HepG2 (cell line): ENCODE results near the gene CENPB. TPM values are rescaled to one million over a fixed set of nuclear protein-coding genes. Genes with fewer than 3 reads are reported as not detected.

ENCODE experiments used
- ATAC-seq: fragments of 200-7000 bp; cut with Tn5 transposase; 3 replicates; pipeline ENCODE4 v1.9.1; 2020; ENCODE audit warnings: mild to moderate bottlenecking, moderate library complexity
- BruUV-seq: library from RNA; stranded (reverse); fragments of 400-500 nt; replicated peaks from 2 replicates; lab custom pipeline; 2021; lab: Mats Ljungman, UMichigan
- CTCF ChIA-PET: fragments of 300-600 bp; formaldehyde crosslinking; extraction: SDS; loops from one replicate; lab custom pipeline; 2021; ENCODE audit warnings: low total read pairs, inconsistent platforms, low intra/inter-chr PET ratio; lab: Yijun Ruan, JAX
- POLR2A ChIA-PET: fragments of 350-600 bp; sonication (Branson Sonifier 250); formaldehyde crosslinking; loops from one replicate; lab custom pipeline; 2020; ENCODE audit warnings: antibody characterized with exemption, inconsistent platforms; lab: Yijun Ruan, JAX
- DNase-seq: peaks from one replicate; pipeline ENCODE4 v3.0.0-alpha.2; 2015; ENCODE audit warnings: low spot score
- FAIRE-seq: peaks from 3 replicates; lab custom pipeline; 2011; peaks lifted over from hg19 to GRCh38; lab: Jason Lieb, UNC
- H2AFZ ChIP-seq: one replicate; pipeline ENCODE4 v1.6.1; 2011; ENCODE audit warnings: low read length, inconsistent platforms
- H3K27ac ChIP-seq: fragments of 300-600 bp; 3 replicates; pipeline ENCODE4 v1.8.0; 2011; ENCODE audit warnings: mixed run types, mild to moderate bottlenecking, mixed read lengths, low read length, inconsistent platforms; ENCODE audit not compliant: insufficient read depth; ENCODE audit errors: extremely low read length
- H3K27me3 ChIP-seq, 2 experiments: fragments of 200-600 bp in 1 of 2; 2 replicates in 1 of 2; 3 replicates in 1 of 2; pipeline versions ENCODE4 v1.6.0 to v1.8.0; 2011; ENCODE audit warnings: low read length in 2 of 2, mild to moderate bottlenecking in 2 of 2, moderate library complexity in 2 of 2, inconsistent platforms in 1 of 2; ENCODE audit not compliant: insufficient read depth in 2 of 2, control insufficient read depth in 1 of 2
- H3K36me3 ChIP-seq, 2 experiments: fragments of 200-600 bp in 1 of 2; replicated peaks in 1 of 2; 2 replicates in 1 of 2; 3 replicates in 1 of 2; pipeline versions ENCODE4 v1.5.1 to v1.8.0; 2011; ENCODE audit warnings: low read length in 2 of 2, inconsistent platforms in 1 of 2; ENCODE audit not compliant: insufficient read depth in 2 of 2, control insufficient read depth in 1 of 2
- H3K4me1 ChIP-seq: 2 replicates; pipeline ENCODE4 v1.5.1; 2012; ENCODE audit warnings: low read length, inconsistent platforms; ENCODE audit not compliant: insufficient read depth
- H3K4me2 ChIP-seq: 2 replicates; pipeline ENCODE4 v1.6.0; 2011; ENCODE audit warnings: low read depth, low read length, inconsistent platforms
- H3K4me3 ChIP-seq, 3 experiments: fragments of 200-600 bp in 1 of 3; sonication (generic), shearing (Covaris generic) in 1 of 3; replicated peaks in 1 of 3; 2 replicates each; pipeline ENCODE4 v1.5.1; 2011 to 2016; ENCODE audit warnings: low read length in 3 of 3, inconsistent platforms in 2 of 3, low read depth in 2 of 3, mild to moderate bottlenecking in 2 of 3, control low read depth in 1 of 3, mixed read lengths in 1 of 3; ENCODE audit not compliant: insufficient read depth in 1 of 3
- H3K79me2 ChIP-seq: one replicate; pipeline ENCODE4 v1.6.1; 2011; ENCODE audit warnings: low read length, inconsistent platforms; ENCODE audit not compliant: insufficient read depth
- H3K9ac ChIP-seq: 2 replicates; pipeline ENCODE4 v1.6.0; 2011; ENCODE audit warnings: mild to moderate bottlenecking, low read depth, low read length, inconsistent platforms; ENCODE audit not compliant: insufficient read depth
- H3K9me3 ChIP-seq: 2 replicates; pipeline ENCODE4 v1.5.1; 2012; ENCODE audit warnings: mild to moderate bottlenecking, low read length
- H4K20me1 ChIP-seq: 2 replicates; pipeline ENCODE4 v1.6.0; 2011; ENCODE audit warnings: inconsistent platforms, mild to moderate bottlenecking, low read length, moderate library complexity; ENCODE audit not compliant: insufficient read depth
- CREB3 ChIP-seq: sonication (generic); formaldehyde crosslinking; IDR thresholded peaks from 2 replicates; pipeline ENCODE4 v1.5.0; 2020; ENCODE audit warnings: missing genetic modification reagents
- FOXK1 ChIP-seq: sonication (generic); formaldehyde crosslinking; IDR thresholded peaks from 2 replicates; pipeline ENCODE4 v1.4.0; 2020; ENCODE audit warnings: low read depth, missing genetic modification reagents, borderline replicate concordance
- FOXP1 ChIP-seq, 2 experiments: fragments of 450-650 bp in 1 of 2; IDR thresholded peaks; 2 replicates each; pipeline ENCODE4 v1.6.1; 2017 to 2018; ENCODE audit warnings: antibody characterized with exemption in 1 of 2
- JUNB ChIP-seq: sonication (generic); formaldehyde crosslinking; IDR thresholded peaks from 2 replicates; pipeline ENCODE4 v1.8.0; 2022; ENCODE audit warnings: missing genetic modification reagents, mild to moderate bottlenecking, borderline replicate concordance
- KAT7 ChIP-seq: IDR thresholded peaks from 2 replicates; pipeline ENCODE4 v1.6.1; 2018; ENCODE audit warnings: borderline replicate concordance, missing compliant biosample characterization
- MNT ChIP-seq: fragments of 450-650 bp; IDR thresholded peaks from 2 replicates; pipeline ENCODE4 v1.6.1; 2016
- PRPF4 ChIP-seq: fragments of 200-400 bp; formaldehyde crosslinking; IDR thresholded peaks from 2 replicates; pipeline ENCODE4 v1.6.1; 2016; ENCODE audit warnings: low read length, low read depth; ENCODE audit not compliant: poor library complexity, severe bottlenecking
- TEAD2 ChIP-seq: sonication (generic); formaldehyde crosslinking; IDR thresholded peaks from 2 replicates; pipeline ENCODE4 v1.9.0; 2021; ENCODE audit warnings: missing genetic modification reagents
- ZBTB39 ChIP-seq: sonication (generic); formaldehyde crosslinking; IDR thresholded peaks from 2 replicates; pipeline ENCODE4 v1.5.0; 2020; ENCODE audit warnings: missing genetic modification reagents
- ZFP36 ChIP-seq: fragments of 150-350 bp; IDR thresholded peaks from 2 replicates; pipeline ENCODE4 v1.6.1; 2018; ENCODE audit warnings: borderline replicate concordance, low read length, low read depth; ENCODE audit not compliant: partially characterized antibody
- ZNF589 ChIP-seq: sonication (generic); formaldehyde crosslinking; conservative IDR thresholded peaks from 2 replicates; pipeline ENCODE4 v1.8.0; 2022; ENCODE audit warnings: mild to moderate bottlenecking, moderate library complexity, missing genetic modification reagents
- ZNF841 ChIP-seq: sonication (generic); formaldehyde crosslinking; IDR thresholded peaks from 2 replicates; pipeline ENCODE4 v1.8.1; 2023; ENCODE audit warnings: missing genetic modification reagents, borderline replicate concordance
- WGBS: methylation state at CpG from one replicate; pipeline ENCODE4 v1.1.6; 2017; ENCODE audit warnings: low lambda C conversion rate; 5-methylcytosine and 5-hydroxymethylcytosine counted together
- in situ Hi-C: cut with HindIII; loops from 2 replicates; pipeline ENCODE4 v1.10.0; 2017; ENCODE audit warnings: low pct_unique_long_range_greater_than_20kb; ENCODE audit not compliant: extremely low pct_ligation_motif_present
- intact Hi-C: fragments of 100-400 bp; cut with micrococcal nuclease; formaldehyde crosslinking; loops from one replicate; pipeline ENCODE4 v1.10.0; 2022; ENCODE audit not compliant: unreplicated experiment
- polyA plus RNA-seq, 8 experiments: library from polyadenylated mRNA; depleted of rRNA in 3 of 8; stranded (reverse) in 7 of 8; unstranded in 1 of 8; fragments of >200 nt; fragmentation: Illumina TruSeq in 4 of 8; extraction: Trizol in 4 of 8; gene quantifications; 2 replicates each; pipeline versions ENCODE4 v1.2.1 to v1.2.3, GENCODE V29; 2011 to 2016; ENCODE audit warnings: low read depth in 4 of 8, missing spikeins in 1 of 8, mixed read lengths in 1 of 8; ENCODE audit not compliant: insufficient read depth in 1 of 8
- total RNA-seq, 5 experiments: library from RNA; depleted of rRNA; stranded (reverse); fragments of >200 nt; fragmentation: Illumina TruSeq; extraction: Trizol; gene quantifications; 2 replicates each; pipeline ENCODE4 v1.2.3, GENCODE V29; 2016; ENCODE audit warnings: low read depth in 1 of 5

CENPB gene
- total and polyA plus RNA-seq, 2 of the 13 experiments (the other 11 are each of a cell fraction or from before 2014, with no cell fraction given), result 10.4 to 54.5 TPM

- peaks cover 2% of the 10 kb centered on the region for H3K79me2 ChIP-seq
- no peak for TF ChIP-seq FOXP1 (IDR thresholded peaks at IDR 0.05)
- TF ChIP-seq FOXP1 (CRISPR knock-in tag; IDR thresholded peaks at IDR 0.05), result no peak
- no peak for TF ChIP-seq MNT
- no peak for TF ChIP-seq ZNF841 (CRISPR knock-in tag)
- TF ChIP-seq JUNB (CRISPR knock-in tag), result no peak
- TF ChIP-seq KAT7 (CRISPR knock-in tag), result no peak
- no peak for TF ChIP-seq ZBTB39 (CRISPR knock-in tag)
- TF ChIP-seq PRPF4, result no peak
- TF ChIP-seq FOXK1 (CRISPR knock-in tag), result no peak
- TF ChIP-seq ZFP36, result no peak
- no peak for TF ChIP-seq CREB3 (CRISPR knock-in tag)
- no peak for TF ChIP-seq ZNF589 (CRISPR knock-in tag)
- no peak for TF ChIP-seq TEAD2 (CRISPR knock-in tag)
- TF ChIP-seq, all 625 proteins: peak for 0
- no TSS peak for BruUV-seq
- intact Hi-C loops (no loop called here), in situ Hi-C loops (no loop called here)
- no peak overlapping the region for H3K9ac ChIP-seq
- no peak overlapping the region for H3K4me3 ChIP-seq
- no peak overlapping the region for H3K27ac ChIP-seq
- DNase-seq (no peak), FAIRE-seq (no peak), ATAC-seq (no peak)
- H3K4me2 ChIP-seq, result no peak overlapping the region
- ChIA-PET POLR2A (interaction anchor here (1.6 kb wide), 1 partner anchor 10 kb away, joined by 10 read pairs; the partner anchor contains the start of gene ADISSP), CTCF (no interaction called here)
- no peaks in the 10 kb centered on the region for H3K27me3 ChIP-seq
- WGBS, result 95% methylated on average over 2 of the region's 2 CpGs
- no peak overlapping the region for H2AFZ ChIP-seq
- H4K20me1 ChIP-seq, result no peaks in the 10 kb centered on the region
- H3K9me3 ChIP-seq, result no peaks in the 10 kb centered on the region
- H3K4me1 ChIP-seq, result no peaks in the 10 kb centered on the region
- H3K36me3 ChIP-seq, result peaks cover 36 to 43% of the 10 kb centered on the region in 2 experiments; a peak in 4 of 5 replicates
These were observed 29.3 kb downstream of the CENPB start for GRCh38 chr20:3757268-3757667.
